Mesodermal cell (in vitro differentiated cells): Measurements from ENCODE around the gene NOS1.
"Not testable (repeated sequence)": the region's sequence is repeated elsewhere in the genome, so short reads cannot be mapped to it uniquely, and the experiment has no call there.

Experiments used
- H3K27ac ChIP-seq: 2 replicates; pipeline ENCODE4 v1.7.0; 2013; ENCODE audit warnings: mild to moderate bottlenecking, low read depth, low read length, moderate library complexity; ENCODE audit not compliant: severe bottlenecking
- H3K36me3 ChIP-seq: 2 replicates; pipeline ENCODE4 v1.7.1; 2013; ENCODE audit warnings: mild to moderate bottlenecking, low read length, moderate library complexity; ENCODE audit not compliant: control insufficient read depth, insufficient read depth
- H3K4me1 ChIP-seq: one replicate; pipeline ENCODE4 v1.7.1; 2013; ENCODE audit warnings: mild to moderate bottlenecking, low read length; ENCODE audit not compliant: insufficient read depth, control insufficient read depth, poor library complexity, severe bottlenecking
- H3K4me3 ChIP-seq: 2 replicates; pipeline ENCODE4 v1.7.0; 2013; ENCODE audit warnings: low read length, control low read depth, mild to moderate bottlenecking; ENCODE audit not compliant: insufficient read depth, poor library complexity, severe bottlenecking; ENCODE audit errors: extremely low read depth
- H3K9me3 ChIP-seq: 2 replicates; pipeline ENCODE4 v1.7.1; 2013; ENCODE audit warnings: mild to moderate bottlenecking, low read length, moderate library complexity; ENCODE audit not compliant: control insufficient read depth
- WGBS, 2 experiments: methylation state at CpG; one replicate each; pipeline ENCODE4 v1.1.5; 2013; ENCODE audit warnings: missing lambda C conversion rate in 2 of 2; ENCODE audit not compliant: insufficient coverage in 2 of 2; 5-methylcytosine and 5-hydroxymethylcytosine counted together

The NOS1 gene

DNA sequence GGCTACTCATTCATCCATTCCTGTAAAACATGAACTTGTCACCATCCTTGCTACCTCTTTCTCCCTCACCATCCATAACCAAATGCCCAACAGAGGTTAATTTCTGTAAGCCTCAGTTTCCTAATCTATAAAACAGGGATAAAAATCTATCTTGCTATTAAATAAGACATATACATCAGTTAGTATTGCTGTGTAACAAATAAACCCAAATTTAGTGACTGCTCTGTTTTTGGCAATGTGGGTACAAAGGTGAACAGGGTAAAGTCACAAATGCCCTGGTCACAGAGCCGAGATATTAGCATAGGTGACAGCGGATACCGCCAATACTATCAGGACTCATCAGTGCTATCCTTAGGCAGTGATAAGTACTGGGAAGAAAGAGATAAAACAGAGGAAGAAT, 167.5 kb downstream of the NOS1 start:
- Histone ChIP-seq H3K4me1 (peaks cover 1% of the 10 kb centered on the region), H3K36me3 (no peaks in the 10 kb centered on the region), H3K27ac (no peak overlapping the region), H3K9me3 (no peaks in the 10 kb centered on the region), H3K4me3 (no peak overlapping the region)
- WGBS, 2 experiments: 67 to 90% methylated on average over 3 of the region's 3 CpGs

DNA sequence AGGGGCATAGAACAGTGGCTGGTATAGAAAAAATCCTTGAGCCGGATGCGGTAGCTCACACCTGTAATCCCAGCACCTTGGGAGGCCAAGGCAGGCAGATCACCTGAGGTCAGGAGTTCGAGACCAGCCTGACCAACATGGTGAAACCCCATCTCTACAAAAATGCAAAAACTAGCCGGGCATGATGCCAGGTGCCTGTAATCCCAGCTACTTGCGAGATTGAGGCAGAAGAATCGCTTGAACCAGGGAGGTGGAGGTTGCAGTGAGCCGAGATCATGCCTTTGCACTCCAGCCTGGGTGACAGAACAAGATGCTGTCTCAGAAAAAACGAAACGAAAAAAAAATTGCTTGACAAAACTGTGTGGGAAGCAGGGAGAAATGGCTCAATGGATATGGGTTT, 168.8 kb downstream of the NOS1 start:
- 86 to 94% methylated on average over 7 to 9 of the region's 9 CpGs for WGBS, 2 experiments
- H3K4me3 ChIP-seq, H3K4me1 ChIP-seq, H3K36me3 ChIP-seq, H3K9me3 ChIP-seq, H3K27ac ChIP-seq: not testable (repeated sequence)

DNA sequence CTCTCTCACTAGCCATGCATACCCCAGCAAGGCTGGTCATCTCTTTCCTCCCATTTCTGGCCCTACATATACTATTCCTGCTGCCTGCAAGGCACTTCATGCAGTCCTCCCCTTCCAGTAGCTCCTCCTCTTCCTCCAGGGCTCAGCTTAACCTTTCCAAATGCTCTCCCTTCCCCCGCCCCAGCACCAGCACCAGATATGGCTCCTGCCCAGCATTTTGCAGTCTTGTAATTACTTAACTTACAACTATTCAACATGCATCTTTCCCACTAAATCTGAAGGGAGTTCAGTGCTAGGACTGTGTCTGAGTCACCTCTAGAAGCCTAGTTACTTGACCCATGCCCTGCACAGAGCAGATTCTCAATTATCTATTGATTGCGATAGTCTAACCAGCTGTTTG, 169.4 kb downstream of the NOS1 start:
- no peak overlapping the region for H3K27ac ChIP-seq
- H3K4me3 ChIP-seq: no peak overlapping the region
- peaks cover 5% of the 10 kb centered on the region for H3K4me1 ChIP-seq
- peaks cover 8% of the 10 kb centered on the region for H3K36me3 ChIP-seq
- no peaks in the 10 kb centered on the region for H3K9me3 ChIP-seq
- WGBS, 2 experiments: 67% methylated on average over 1 of the region's 2 CpGs; no CpG with 5 or more reads in 1 of the 2 experiments

DNA sequence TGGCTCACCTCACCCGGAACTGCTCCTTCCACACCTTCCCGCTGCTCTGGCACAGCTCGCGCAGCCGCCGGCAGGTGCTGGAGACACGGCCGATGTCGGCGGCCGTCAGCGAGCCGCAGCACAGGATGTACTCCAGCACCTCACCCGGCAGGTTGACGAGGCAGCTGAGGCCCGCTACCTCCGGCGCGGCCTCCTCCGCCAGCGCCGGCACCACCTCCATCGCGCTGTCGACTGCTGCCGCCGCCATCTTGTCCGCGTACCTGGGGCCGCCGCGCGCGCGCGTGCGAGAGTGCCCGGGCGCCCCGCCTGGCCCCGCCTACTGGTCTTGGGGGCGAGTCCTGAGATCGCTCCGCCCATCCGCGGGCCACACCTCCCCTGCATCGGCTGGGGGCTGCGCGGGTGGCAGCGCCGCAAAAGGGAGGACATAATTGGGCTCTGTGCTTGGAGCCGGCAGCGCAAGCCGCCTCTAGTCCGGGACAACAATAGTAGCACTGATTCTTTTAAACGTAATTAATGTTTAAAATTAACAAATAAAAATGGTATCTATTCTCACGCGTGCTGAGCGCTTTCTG, 171.1 kb downstream of the NOS1 start, which contains the start of gene FBXO21:
TSS of gene FBXO21 (minus strand) at position 261 of the 572 bp plus-strand sequence. CDS start at position 247, 14 bp downstream.
- H3K9me3 ChIP-seq: no peaks in the 10 kb centered on the region
- peak within 1 kb of the TSS; percentile 57 for H3K27ac ChIP-seq
- peaks cover 25% of the 10 kb centered on the region for H3K36me3 ChIP-seq
- peak within 1 kb of the TSS; percentile 73 for H3K4me3 ChIP-seq
- 0% methylated on average over 23 to 41 of the region's 59 CpGs for WGBS, 2 experiments
- H3K4me1 ChIP-seq: peaks cover 5% of the 10 kb centered on the region

DNA sequence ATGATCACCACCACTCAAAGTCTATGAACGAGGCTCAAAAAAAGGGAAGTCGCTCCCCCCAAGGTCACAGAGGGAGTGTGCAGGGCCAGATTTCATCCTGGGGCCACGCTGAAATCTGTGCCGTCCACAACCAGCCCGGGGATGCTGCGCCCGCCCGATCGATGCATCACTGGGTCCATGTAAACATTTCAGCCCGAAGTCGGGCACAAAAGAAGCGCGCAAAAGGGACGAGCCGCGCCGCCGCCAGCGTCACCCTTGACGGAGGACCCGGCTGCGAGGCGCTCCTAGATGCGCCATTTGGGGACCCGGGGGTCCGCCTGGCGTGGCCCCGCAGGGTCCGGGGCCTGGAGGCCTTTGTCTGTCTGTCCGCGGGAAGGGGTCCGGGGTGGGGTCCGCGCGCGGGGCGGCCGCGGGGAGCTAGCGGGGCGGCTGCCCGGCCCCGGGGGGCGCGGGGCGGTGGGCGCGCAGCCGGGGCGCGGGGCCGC, 171.7 kb downstream of the NOS1 start:
- Histone ChIP-seq H3K4me3 (peak overlapping the region; percentile 73), H3K27ac (no peak overlapping the region), H3K9me3 (no peaks in the 10 kb centered on the region), H3K4me1 (peaks cover 5% of the 10 kb centered on the region), H3K36me3 (peaks cover 30% of the 10 kb centered on the region)
- WGBS, 2 experiments: 0 to 1% methylated on average over 24 to 43 of the region's 52 CpGs

DNA sequence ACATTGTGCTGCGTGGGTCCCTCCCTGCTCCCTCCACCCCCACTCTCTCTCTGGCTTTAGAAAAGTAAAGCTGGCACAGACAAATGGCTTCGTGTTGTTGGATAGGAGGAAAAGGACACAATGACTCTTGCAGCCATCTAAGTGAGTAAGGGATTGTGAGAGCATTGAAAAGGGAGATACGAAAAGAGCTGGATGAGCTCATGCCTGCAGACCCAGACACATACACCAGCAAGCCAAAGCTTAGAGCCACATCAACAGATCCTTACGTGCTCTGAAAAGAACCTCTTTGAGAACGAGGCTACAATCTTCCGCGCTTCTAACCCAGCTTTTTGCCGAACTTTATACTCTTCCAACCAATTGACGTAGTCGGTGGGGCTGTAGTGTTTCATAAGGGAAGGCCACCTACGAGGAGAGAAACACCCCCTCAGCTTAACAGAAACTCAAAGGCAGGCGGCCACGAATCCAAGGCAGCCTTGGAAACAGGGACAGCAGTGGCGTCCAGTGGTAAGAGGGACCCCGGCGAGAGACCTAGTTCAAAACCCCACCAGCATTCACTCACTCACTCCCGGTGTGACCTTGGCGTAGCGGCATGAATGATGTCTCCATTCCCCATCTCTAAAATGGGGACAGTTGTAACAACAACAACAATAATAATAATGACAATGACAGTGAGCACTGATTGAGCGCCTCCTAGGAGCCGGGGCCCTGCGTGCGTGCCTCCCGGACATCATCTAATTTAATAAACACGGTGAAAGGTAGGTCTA, 172.3 kb downstream of the NOS1 start:
- Histone ChIP-seq H3K4me3 (peak overlapping the region; percentile 73), H3K27ac (peak overlapping the region; percentile 57), H3K4me1 (peaks cover 5% of the 10 kb centered on the region), H3K36me3 (peaks cover 36% of the 10 kb centered on the region), H3K9me3 (no peaks in the 10 kb centered on the region)
- 7 to 27% methylated on average over 5 to 8 of the region's 25 CpGs for WGBS, 2 experiments

DNA sequence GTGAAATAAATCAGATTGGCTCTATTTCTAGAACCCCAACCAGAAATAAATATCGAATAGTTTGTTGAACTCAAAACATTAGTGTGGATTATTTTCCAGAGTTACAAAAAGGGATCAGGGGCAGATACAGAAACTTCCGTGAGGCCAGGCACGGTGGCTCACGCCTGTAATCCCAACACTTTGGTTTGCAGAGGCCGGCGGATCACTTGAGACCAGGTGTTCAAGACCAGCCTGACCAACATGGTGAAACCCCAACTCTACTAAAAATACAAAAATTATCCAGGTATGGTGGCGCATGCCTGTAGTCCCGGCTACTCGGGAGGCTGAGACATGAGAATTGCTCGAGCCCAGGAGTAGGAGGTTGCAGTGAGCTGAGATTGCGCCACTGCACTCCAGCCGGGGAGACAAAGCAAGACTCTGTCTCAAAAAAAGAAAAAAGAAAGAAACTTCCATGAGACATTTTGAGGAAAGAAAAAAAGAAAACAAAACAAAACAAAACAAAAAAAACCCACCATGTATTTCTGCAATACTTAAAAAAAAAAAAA, 173.2 kb downstream of the NOS1 start:
- Histone ChIP-seq H3K4me3 (no peak overlapping the region), H3K36me3 (peaks cover 46% of the 10 kb centered on the region), H3K4me1 (peaks cover 5% of the 10 kb centered on the region), H3K9me3 (no peaks in the 10 kb centered on the region), H3K27ac (no peak overlapping the region)
- WGBS, 2 experiments: 91 to 92% methylated on average over 7 to 10 of the region's 12 CpGs

DNA sequence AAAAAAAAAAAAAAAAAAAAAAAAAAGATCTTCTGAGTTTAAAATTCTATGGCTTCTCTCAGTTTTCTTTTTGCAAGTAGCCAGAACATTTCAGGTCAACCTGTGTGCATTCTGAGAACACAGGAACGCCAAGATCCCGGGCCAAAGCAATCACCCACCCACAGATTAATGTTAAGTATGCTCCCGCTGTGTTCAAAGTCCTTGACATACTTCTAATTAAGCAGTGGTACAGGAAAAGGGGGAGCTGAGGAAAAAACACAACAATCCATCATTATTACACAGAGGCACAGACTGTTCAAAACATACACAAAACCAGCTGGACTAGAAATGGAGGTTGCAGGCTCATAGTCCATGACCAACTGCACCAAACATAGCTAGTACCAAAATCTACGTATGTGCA, 174.0 kb downstream of the NOS1 start:
- H3K4me3 ChIP-seq: no peak overlapping the region
- peaks cover 54% of the 10 kb centered on the region for H3K36me3 ChIP-seq
- no peaks in the 10 kb centered on the region for H3K9me3 ChIP-seq
- peaks cover 5% of the 10 kb centered on the region for H3K4me1 ChIP-seq
- WGBS, 2 experiments: 100% methylated on average over 1 of the region's 4 CpGs; no CpG with 5 or more reads in 1 of the 2 experiments
- no peak overlapping the region for H3K27ac ChIP-seq

DNA sequence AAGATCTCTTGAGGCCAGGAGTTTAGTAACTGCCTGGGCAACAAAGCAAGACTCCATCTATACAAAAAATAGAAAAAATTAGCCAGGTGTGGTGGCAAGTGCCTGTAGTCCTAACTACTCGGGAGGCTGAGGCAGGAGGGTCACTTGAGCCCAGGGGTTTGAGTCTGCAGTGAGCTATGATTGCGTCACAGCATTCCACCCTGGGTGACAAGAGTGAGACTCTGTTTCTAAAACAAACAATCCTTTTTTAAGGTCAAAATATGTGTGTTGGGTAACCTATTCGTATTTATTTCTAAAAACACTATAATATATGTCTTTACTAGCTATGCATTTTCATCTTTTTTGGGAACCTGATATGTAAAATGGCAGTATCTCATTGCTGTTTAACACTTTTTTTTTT, 178.6 kb downstream of the NOS1 start:
- H3K4me1 ChIP-seq: no peaks in the 10 kb centered on the region
- peaks cover 96% of the 10 kb centered on the region for H3K36me3 ChIP-seq
- H3K9me3 ChIP-seq: peaks cover 6% of the 10 kb centered on the region
- H3K27ac ChIP-seq: no peak overlapping the region
- 86% methylated on average over 2 of the region's 3 CpGs; no CpG with 5 or more reads in 1 of the 2 experiments for WGBS, 2 experiments
- no peak overlapping the region for H3K4me3 ChIP-seq

DNA sequence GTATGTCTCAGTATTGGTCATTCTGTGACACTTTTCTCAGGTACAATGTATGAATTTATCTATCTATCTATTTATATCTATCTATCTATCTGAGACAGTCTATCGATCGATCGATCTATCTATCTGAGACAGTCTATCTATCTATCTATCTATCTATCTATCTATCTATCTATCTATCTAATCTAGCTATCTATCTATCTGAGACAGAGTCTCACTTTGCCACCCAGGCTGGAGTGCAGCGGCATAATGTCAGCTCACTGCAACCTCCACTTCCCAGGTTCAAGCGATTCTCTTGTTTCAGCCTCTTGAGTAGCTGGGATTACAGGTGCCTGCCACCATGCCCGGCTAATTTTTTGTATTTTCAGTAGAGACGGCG, 180.0 kb downstream of the NOS1 start:
- H3K4me3 ChIP-seq, H3K27ac ChIP-seq, H3K9me3 ChIP-seq, H3K4me1 ChIP-seq: not testable (repeated sequence)
- H3K36me3 ChIP-seq: peaks cover 100% of the 10 kb centered on the region
- WGBS, 2 experiments: 92 to 93% methylated on average over 8 of the region's 8 CpGs
